Activated CD4-positive, alpha-beta memory T cell treated with anti-CD3 and anti-CD28 coated beads for 36 hours (primary cell): ENCODE measurements around the gene PGAP3. TPM values are rescaled to one million over a fixed set of nuclear protein-coding genes. Genes with fewer than 3 reads are reported as not detected.
A peak's percentile ranks its signal among the peaks of the same experiment; 100 is the strongest.

Experiments used
- CTCF ChIA-PET: fragments of 350-600 bp; sonication (Branson Sonifier 250); formaldehyde crosslinking; loops from one replicate; lab custom pipeline; 2021; ENCODE audit warnings: antibody characterized with exemption, inconsistent platforms; lab: Charles Lee
- POLR2A ChIA-PET: fragments of 350-600 bp; sonication (Branson Sonifier 250); formaldehyde crosslinking; loops from one replicate; lab custom pipeline; 2021; ENCODE audit warnings: antibody characterized with exemption; lab: Charles Lee
- DNase-seq: peaks from one replicate; pipeline ENCODE4 v3.0.0-alpha.2; 2020
- H3K27ac Mint-ChIP-seq: one replicate; pipeline ENCODE4 v1.8.0; 2021; ENCODE audit warnings: mixed read lengths
- H3K27me3 Mint-ChIP-seq: one replicate; pipeline ENCODE4 v1.8.0; 2021; ENCODE audit warnings: mixed read lengths
- H3K36me3 Mint-ChIP-seq: one replicate; pipeline ENCODE4 v1.8.0; 2021; ENCODE audit warnings: mixed read lengths
- H3K4me1 Mint-ChIP-seq: one replicate; pipeline ENCODE4 v1.8.0; 2021; ENCODE audit warnings: low read depth, mixed read lengths
- H3K4me3 Mint-ChIP-seq: one replicate; pipeline ENCODE4 v1.8.0; 2021; ENCODE audit warnings: mild to moderate bottlenecking, mixed read lengths
- H3K9me3 Mint-ChIP-seq: one replicate; pipeline ENCODE4 v1.8.0; 2021; ENCODE audit warnings: mixed read lengths
- intact Hi-C: fragments of 100-400 bp; cut with micrococcal nuclease; formaldehyde crosslinking; loops from one replicate; pipeline ENCODE4 v1.15.1; 2023
- total RNA-seq, 2 experiments: library from RNA; stranded (reverse); gene quantifications; one replicate each; pipeline ENCODE4 v1.2.3, GENCODE V29; 2021

Gene PGAP3
- total RNA-seq, 2 experiments from 2014 or later, result 8.3 to 8.6 TPM

DNA sequence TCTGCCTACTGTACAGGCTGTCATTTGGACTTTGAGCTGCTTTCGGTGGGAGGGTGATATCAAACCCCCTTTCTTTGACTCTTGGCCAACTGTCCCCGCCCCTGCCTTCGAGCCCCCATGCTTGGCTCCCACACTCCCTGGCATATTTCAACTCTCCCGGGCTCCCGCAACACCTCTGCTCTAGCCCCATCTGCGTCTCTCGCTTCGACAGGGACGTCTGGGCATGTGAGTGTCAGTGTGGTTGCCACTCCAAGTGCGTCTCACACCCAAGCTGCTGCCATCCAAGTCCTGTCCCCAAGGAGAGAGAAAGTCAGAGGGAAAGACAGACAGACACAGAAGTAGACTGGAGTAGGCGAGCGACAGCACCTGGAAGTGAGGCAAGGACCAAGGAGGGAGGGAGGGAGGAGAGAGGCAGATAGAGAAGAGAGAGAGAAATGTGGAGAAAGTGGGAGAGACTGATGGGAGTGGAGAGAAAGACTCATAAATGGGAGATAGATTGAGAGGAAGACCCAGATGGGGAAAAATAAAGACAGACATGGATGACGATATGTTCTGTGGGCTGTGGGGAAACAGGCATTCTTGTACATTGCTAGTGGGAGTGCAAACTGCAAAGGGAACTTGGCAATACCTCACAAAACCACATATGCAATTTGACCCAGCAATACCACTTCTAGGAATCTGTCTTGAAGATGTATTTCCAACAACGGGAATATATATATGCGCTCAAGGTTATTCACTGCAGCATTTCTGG is 39.1 kb downstream of the PGAP3 start:
- no peaks in the 10 kb centered on the region for H3K9me3 Mint-ChIP-seq
- DNase-seq, result no peak
- POLR2A ChIA-PET, result no interaction called here
- peaks cover 17% of the 10 kb centered on the region for H3K4me1 Mint-ChIP-seq
- intact Hi-C loops, result no loop called here
- CTCF ChIA-PET, result interaction anchor here (0.6 to 7.4 kb wide), 6 partner anchors 14 to 250 kb away, joined by 3 to 117 read pairs (median 3); partner anchors contain the start of gene PNMT
- no peak overlapping the region for H3K4me3 Mint-ChIP-seq
- no peaks in the 10 kb centered on the region for H3K27me3 Mint-ChIP-seq
- H3K27ac Mint-ChIP-seq, result no peak overlapping the region
- H3K36me3 Mint-ChIP-seq, result peaks cover 1% of the 10 kb centered on the region

DNA sequence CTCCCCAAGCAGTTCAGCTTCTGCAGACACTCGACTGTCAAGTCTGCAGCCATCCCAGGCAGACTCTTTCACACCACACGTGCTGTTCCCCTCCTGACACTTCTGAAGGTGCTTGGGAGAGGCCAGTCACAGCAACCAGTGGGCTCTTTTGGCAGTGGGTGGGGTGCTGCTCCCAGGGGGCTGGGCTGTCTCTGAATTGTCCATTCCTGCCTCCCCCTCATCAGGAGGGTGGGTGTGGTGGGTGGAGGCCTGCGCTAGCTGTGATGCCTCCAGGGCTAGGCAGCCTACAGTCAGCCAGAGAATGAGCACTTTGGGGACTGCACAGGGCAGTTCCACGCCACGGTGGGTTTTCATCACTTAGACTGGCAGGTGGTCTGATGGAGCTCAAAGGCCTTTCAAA is 40.6 kb downstream of the PGAP3 start:
- Mint-ChIP-seq H3K27ac (no peak overlapping the region), H3K27me3 (no peaks in the 10 kb centered on the region), H3K4me1 (peaks cover 30% of the 10 kb centered on the region), H3K4me3 (no peak overlapping the region), H3K36me3 (peaks cover 1% of the 10 kb centered on the region), H3K9me3 (no peaks in the 10 kb centered on the region)
- ChIA-PET CTCF (interaction anchor here (0.8 to 1.6 kb wide), 3 partner anchors 12 to 83 kb away, joined by 3 to 5 read pairs (median 3); partner anchors contain the start of gene MIEN1), POLR2A (no interaction called here)
- no peak for DNase-seq
- intact Hi-C loops, result no loop called here

DNA sequence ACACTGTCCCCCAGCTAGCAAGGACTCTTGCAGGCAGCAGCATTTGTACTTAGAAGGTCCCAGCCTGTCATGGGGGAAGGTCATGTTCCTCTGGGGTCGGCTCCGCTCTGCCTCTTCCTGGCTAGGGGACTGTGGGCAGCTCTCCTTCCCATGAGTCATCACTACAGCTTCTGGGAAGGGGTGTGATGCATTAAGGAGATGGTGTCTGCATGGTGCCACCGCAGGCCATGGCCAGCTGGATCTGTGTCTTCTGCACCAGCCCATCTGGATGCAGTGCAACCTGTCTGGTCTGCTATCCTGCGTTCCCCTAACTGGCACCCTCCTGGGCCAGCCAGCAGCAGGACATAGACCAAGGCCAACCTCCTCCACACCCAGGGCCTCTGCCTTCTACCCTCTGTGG is 44.6 kb downstream of the PGAP3 start:
- intact Hi-C loops, result no loop called here
- no peaks in the 10 kb centered on the region for H3K9me3 Mint-ChIP-seq
- H3K4me3 Mint-ChIP-seq, result no peak overlapping the region
- H3K27me3 Mint-ChIP-seq, result no peaks in the 10 kb centered on the region
- H3K27ac Mint-ChIP-seq, result peak overlapping the region; percentile 68
- ChIA-PET POLR2A (no interaction called here), CTCF (interaction anchor here (1.0 to 3.1 kb wide), 4 partner anchors 9 to 96 kb away, joined by 4 to 15 read pairs (median 6); no protein-coding TSS in a partner anchor)
- no peaks in the 10 kb centered on the region for H3K36me3 Mint-ChIP-seq
- no peak for DNase-seq
- peaks cover 57% of the 10 kb centered on the region for H3K4me1 Mint-ChIP-seq

DNA sequence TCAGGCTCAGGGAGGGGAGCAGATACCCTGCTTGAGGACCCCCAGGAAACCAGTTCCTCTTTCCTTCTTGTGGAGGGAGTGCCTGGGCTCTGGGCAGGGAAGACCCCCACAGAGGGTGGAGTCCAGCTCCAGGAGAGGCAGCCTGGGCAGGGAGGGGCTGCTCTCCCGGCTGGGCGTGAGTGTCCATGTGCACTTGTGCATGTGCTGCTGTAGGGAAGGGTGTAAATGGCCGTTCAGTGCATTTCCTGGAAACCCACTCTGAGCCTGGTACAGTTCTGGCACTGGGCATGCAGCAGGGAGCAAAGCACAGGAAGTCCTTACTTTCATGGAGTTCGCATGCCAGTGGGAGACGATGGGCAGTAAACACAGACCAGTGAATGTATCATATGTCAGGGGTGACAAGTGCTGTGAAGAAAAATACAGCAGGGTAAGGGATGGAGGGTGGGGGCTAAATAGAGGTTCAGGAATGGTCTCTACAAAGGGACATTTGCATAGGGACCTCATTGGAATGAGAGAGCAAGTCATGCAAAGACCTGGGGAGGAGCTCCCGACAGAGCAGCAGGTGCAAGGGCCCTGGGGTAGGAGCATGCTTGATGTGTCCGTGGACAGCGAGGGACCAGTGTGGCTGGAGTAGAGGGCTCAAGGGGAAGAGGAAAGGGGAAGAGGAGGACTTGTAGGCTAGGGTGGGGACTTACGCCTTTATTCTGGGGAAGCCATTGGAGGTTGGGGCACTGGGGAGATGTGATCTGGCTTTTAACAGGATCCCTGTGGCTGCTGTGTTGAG is 45.4 kb downstream of the PGAP3 start:
- CTCF ChIA-PET, result interaction anchor here (1.2 to 3.1 kb wide), 4 partner anchors 8 to 95 kb away, joined by 4 to 15 read pairs (median 8); no protein-coding TSS in a partner anchor
- POLR2A ChIA-PET, result interaction anchor here (0.6 kb wide), 1 partner anchor 20 kb away, joined by 3 read pairs; no protein-coding TSS in a partner anchor
- Mint-ChIP-seq H3K9me3 (no peaks in the 10 kb centered on the region), H3K4me3 (no peak overlapping the region), H3K36me3 (peaks cover 3% of the 10 kb centered on the region), H3K27me3 (no peaks in the 10 kb centered on the region), H3K4me1 (peaks cover 65% of the 10 kb centered on the region), H3K27ac (peak overlapping the region; percentile 68)
- no peak for DNase-seq
- intact Hi-C loops, result no loop called here

DNA sequence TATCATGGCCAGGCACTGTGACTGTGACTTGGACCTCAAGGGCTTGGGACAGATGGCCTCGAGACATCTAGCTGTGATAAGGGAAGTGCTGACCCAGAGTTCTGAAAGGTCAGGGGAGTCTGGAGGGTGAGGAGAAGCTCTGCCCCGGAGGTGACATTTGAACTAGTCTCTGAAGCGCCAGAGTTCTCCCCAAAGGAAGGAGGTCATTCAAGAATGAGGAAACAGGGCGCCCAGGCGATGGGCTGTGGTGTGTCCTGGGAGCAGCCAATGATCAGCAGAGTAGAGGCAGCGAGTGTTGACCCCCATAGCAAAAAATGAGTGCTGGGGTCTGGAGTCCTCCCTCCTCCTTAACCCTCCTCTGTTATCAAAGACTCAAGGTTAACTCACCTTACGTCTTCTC is 46.0 kb downstream of the PGAP3 start:
- intact Hi-C loops, result no loop called here
- H3K9me3 Mint-ChIP-seq, result no peaks in the 10 kb centered on the region
- H3K27me3 Mint-ChIP-seq, result no peaks in the 10 kb centered on the region
- CTCF ChIA-PET, result interaction anchor here (1.3 to 1.8 kb wide), 2 partner anchors 12 to 88 kb away, joined by 3 to 7 read pairs; partner anchors contain the start of gene MIEN1
- peaks cover 3% of the 10 kb centered on the region for H3K36me3 Mint-ChIP-seq
- no peak overlapping the region for H3K4me3 Mint-ChIP-seq
- POLR2A ChIA-PET, result interaction anchor here (0.6 kb wide), 1 partner anchor 19 kb away, joined by 3 read pairs; no protein-coding TSS in a partner anchor
- DNase-seq, result no peak
- H3K27ac Mint-ChIP-seq, result no peak overlapping the region
- H3K4me1 Mint-ChIP-seq, result peaks cover 65% of the 10 kb centered on the region

DNA sequence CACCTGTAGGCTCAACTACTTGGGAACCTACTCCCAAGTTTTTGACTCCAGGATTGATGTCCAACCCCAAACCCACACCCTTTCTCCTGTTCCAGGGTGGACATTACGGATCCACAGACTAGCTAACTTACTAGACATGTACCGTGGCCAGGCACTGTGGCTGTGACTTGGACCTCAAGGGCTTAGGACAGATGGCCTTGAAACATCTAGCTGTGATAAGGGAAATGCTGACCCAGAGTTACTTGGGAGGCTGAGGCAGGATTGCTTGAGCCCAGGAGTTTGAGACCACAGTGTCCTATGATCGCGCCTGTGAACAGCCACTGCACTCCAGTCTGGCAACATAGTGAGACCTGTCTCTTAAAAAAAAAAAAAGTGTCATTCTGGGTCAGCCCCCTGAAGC is 46.8 kb downstream of the PGAP3 start:
- intact Hi-C loops, result no loop called here
- POLR2A ChIA-PET, result no interaction called here
- H3K27ac Mint-ChIP-seq, result no peak overlapping the region
- H3K36me3 Mint-ChIP-seq, result peaks cover 3% of the 10 kb centered on the region
- DNase-seq, result no peak
- no peak overlapping the region for H3K4me3 Mint-ChIP-seq
- H3K4me1 Mint-ChIP-seq, result peaks cover 72% of the 10 kb centered on the region
- CTCF ChIA-PET, result interaction anchor here (1.1 to 1.8 kb wide), 4 partner anchors 13 to 94 kb away, joined by 3 to 7 read pairs (median 4); partner anchors contain the start of gene MIEN1
- H3K9me3 Mint-ChIP-seq, result no peaks in the 10 kb centered on the region
- H3K27me3 Mint-ChIP-seq, result no peaks in the 10 kb centered on the region

DNA sequence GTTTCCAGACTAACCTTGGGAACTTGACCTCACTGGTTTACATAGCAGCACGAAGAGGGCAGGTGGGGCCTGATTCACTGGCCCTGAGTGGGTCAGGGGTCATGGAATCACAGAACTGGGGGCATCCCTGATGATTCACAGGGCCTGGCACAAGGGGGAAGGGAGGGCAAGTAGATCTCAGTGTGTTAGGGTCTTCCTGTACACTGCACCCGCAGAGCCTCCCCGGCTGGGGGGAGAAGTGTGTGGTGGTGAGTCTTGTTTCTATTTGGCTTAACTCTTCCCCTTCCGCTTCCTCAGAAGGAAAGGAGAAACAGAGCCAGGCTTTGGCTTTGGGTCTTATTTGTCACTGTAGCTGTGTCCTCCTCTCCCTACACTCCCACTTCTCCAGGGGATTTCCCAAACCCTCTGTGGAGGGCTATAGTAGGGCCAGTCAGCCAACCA is 47.2 kb downstream of the PGAP3 start:
- Mint-ChIP-seq H3K27ac (no peak overlapping the region), H3K4me3 (no peak overlapping the region), H3K4me1 (peaks cover 75% of the 10 kb centered on the region), H3K36me3 (peaks cover 3% of the 10 kb centered on the region), H3K9me3 (no peaks in the 10 kb centered on the region), H3K27me3 (no peaks in the 10 kb centered on the region)
- DNase-seq, result no peak
- ChIA-PET POLR2A (interaction anchor here (0.9 kb wide), 1 partner anchor 17 kb away, joined by 3 read pairs; no protein-coding TSS in a partner anchor), CTCF (interaction anchor here (1.1 to 4.5 kb wide), 4 partner anchors 13 to 93 kb away, joined by 3 to 32 read pairs (median 4); partner anchors contain the start of gene MIEN1)
- intact Hi-C loops, result no loop called here

DNA sequence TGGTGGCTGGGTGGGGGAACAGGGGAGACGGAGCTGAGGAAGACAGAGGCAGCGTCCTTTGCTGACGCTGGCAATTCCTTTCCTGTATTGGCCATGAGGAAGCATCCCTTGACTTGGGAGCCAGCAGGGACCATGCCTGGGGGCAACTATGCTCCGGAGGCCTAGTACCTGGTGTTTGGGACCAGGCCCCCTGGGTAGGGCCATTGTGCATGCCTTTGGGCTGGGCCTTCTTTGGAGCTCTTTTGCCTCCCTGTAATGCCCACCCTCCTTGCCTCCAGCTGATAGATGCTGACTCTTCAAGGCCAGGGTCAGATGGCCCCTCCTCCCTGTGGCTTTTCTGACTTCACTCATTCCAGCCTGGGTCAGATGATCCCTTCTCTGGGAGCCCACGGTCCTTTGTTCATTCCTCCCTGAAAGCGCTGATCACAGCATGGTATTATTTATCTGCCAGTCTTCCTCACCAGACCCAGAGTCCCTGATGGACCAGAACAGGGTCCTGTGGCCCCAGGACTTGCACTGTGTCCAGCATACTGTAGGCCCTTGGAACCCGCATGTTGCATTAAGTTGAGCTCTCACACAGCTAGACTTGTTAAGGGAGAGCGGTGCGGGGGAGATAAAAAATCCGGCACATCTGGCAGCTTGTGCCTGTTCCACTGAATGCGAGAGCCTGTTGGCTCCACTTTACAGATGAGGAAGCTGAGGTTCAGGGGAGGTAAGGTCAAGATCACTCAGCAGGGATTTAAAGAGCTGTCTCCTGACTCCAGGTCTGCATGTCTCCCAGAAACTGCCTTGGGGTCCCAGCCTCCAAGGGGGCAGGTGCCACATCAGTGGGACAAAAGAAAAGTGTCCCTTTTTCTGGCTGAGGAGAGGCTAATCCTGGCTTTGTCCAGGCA is 48.0 kb downstream of the PGAP3 start:
- ChIA-PET POLR2A (interaction anchor here (0.5 to 0.9 kb wide), 2 partner anchors 9 to 16 kb away, joined by 3 to 7 read pairs; no protein-coding TSS in a partner anchor), CTCF (interaction anchor here (0.5 to 4.5 kb wide), 7 partner anchors 14 to 247 kb away, joined by 4 to 32 read pairs (median 4); partner anchors contain the start of gene PNMT)
- Mint-ChIP-seq H3K36me3 (peaks cover 3% of the 10 kb centered on the region), H3K27me3 (no peaks in the 10 kb centered on the region), H3K27ac (no peak overlapping the region), H3K9me3 (no peaks in the 10 kb centered on the region), H3K4me1 (peaks cover 73% of the 10 kb centered on the region), H3K4me3 (no peak overlapping the region)
- DNase-seq, result no peak
- intact Hi-C loops, result loop anchor here (5.0 kb wide), 4 partner anchors 47 to 227 kb away; partner anchors contain the start of genes MIEN1, PGAP3 and ZPBP2

DNA sequence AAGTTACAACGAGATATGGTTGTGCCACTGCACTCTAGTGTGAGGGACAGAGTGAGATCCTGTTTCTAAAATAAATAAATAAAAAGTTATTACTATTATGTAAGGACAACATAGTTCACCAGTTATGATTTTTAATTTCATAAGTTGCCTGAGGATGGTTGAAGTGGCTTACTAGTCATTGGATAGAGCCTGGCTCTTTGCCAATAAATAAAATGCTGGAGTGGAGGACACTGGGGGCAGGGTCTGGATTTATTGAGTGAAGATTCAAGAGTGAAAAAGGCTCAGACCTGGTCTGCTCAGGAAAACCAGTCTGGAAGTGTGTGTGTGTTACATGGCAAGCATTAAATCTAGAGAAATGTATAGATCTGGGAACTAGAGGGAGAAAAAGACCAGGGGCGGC is 48.8 kb downstream of the PGAP3 start:
- CTCF ChIA-PET, result interaction anchor here (0.5 to 4.5 kb wide), 7 partner anchors 15 to 247 kb away, joined by 4 to 32 read pairs (median 6); partner anchors contain the start of gene PNMT
- H3K4me1 Mint-ChIP-seq, result peaks cover 68% of the 10 kb centered on the region
- POLR2A ChIA-PET, result no interaction called here
- intact Hi-C loops, result loop anchor here (5.0 kb wide), 4 partner anchors 48 to 228 kb away; partner anchors contain the start of genes MIEN1, PGAP3 and ZPBP2
- H3K9me3 Mint-ChIP-seq, result no peaks in the 10 kb centered on the region
- no peak overlapping the region for H3K4me3 Mint-ChIP-seq
- no peak overlapping the region for H3K27ac Mint-ChIP-seq
- peaks cover 3% of the 10 kb centered on the region for H3K36me3 Mint-ChIP-seq
- no peak for DNase-seq
- no peaks in the 10 kb centered on the region for H3K27me3 Mint-ChIP-seq

DNA sequence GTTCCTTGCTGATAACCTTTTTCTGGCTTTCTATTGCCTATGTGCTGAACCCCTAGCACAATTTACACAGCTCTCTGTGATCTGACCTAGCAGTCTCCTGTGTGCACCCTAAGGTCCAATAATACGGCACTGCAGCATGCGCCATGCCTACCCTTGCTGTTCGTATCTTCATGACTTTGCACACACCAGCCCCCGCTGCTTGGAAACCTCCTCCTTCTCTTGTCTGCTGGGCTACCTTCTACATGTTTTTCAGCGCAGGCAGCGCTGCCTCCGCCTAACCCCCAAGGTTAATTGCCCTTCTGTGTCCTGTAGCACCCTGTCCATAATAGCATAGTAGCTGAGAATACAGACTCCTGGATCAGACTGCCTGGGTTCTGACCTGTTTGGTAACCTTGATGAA is 49.5 kb downstream of the PGAP3 start:
- no peaks in the 10 kb centered on the region for H3K27me3 Mint-ChIP-seq

More for the DNA sequence above, 49.5 kb downstream of the PGAP3 start:
- H3K27ac Mint-ChIP-seq, result no peak overlapping the region
- intact Hi-C loops, result loop anchor here (5.0 kb wide), 4 partner anchors 49 to 229 kb away; partner anchors contain the start of genes MIEN1, PGAP3 and ZPBP2
- peak overlapping the region; percentile 88 for H3K4me3 Mint-ChIP-seq
- H3K36me3 Mint-ChIP-seq, result peaks cover 3% of the 10 kb centered on the region
- ChIA-PET POLR2A (no interaction called here), CTCF (interaction anchor here (0.8 to 4.5 kb wide), 7 partner anchors 15 to 93 kb away, joined by 4 to 32 read pairs (median 6); partner anchors contain the start of gene PNMT)
- H3K4me1 Mint-ChIP-seq, result peaks cover 61% of the 10 kb centered on the region
- H3K9me3 Mint-ChIP-seq, result no peaks in the 10 kb centered on the region
- DNase-seq, result no peak
